Psoas muscle (tissue), 8 donors: ENCODE data around the gene UNK. TPM values are rescaled to one million over a fixed set of nuclear protein-coding genes. Genes with fewer than 3 reads are reported as not detected.

ENCODE experiments used
- ATAC-seq, 4 donors: fragments of 200-7000 bp; cut with Tn5 transposase; one replicate each; pipeline ENCODE4 v1.9.1; 2020; ENCODE audit warnings: moderate library complexity in 3 of 4, mild to moderate bottlenecking in 2 of 4
- DNase-seq, 2 donors: peaks; one replicate each; pipeline ENCODE4 v3.0.0-alpha.2; 2020
- H3K27ac ChIP-seq: fragments of 200-600 bp; one replicate; pipeline ENCODE4 v1.8.0; 2022
- H3K27me3 ChIP-seq, 3 donors: fragments of 200-600 bp in 1 of 3; one replicate each; pipeline versions ENCODE4 v1.6.1 to v1.8.0; 2013 to 2022; ENCODE audit warnings: low read length in 2 of 3, mild to moderate bottlenecking in 2 of 3, moderate library complexity in 1 of 3; ENCODE audit not compliant: insufficient read depth in 3 of 3
- H3K36me3 ChIP-seq, 2 donors: fragments of 200-600 bp in 1 of 2; one replicate each; pipeline versions ENCODE4 v1.6.1 to v1.8.0; 2013 to 2022; ENCODE audit warnings: low read depth in 1 of 2, mild to moderate bottlenecking in 1 of 2, moderate library complexity in 1 of 2; ENCODE audit not compliant: insufficient read depth in 1 of 2
- H3K4me1 ChIP-seq: fragments of 200-600 bp; one replicate; pipeline ENCODE4 v1.8.0; 2022
- H3K4me3 ChIP-seq: fragments of 200-600 bp; one replicate; pipeline ENCODE4 v1.8.0; 2022; ENCODE audit warnings: mild to moderate bottlenecking
- H3K9me3 ChIP-seq: fragments of 200-600 bp; one replicate; pipeline ENCODE4 v1.8.0; 2022
- WGBS, 3 donors: extraction: QIAGEN DNeasy Blood & Tissue Kit; methylation state at CpG; one replicate each; pipeline versions ENCODE4 v1.1.6 to v1.1.7; 2013; 5-methylcytosine and 5-hydroxymethylcytosine counted together
- intact Hi-C, 2 donors: fragments of 100-400 bp; cut with DNase I; formaldehyde crosslinking; loops; one replicate each; pipeline versions ENCODE4 v1.11.0 to v1.14.2; 2022
- polyA plus RNA-seq, 3 donors: library from polyadenylated mRNA; stranded (reverse); fragments of 200-250 nt; gene quantifications; one replicate each; pipeline ENCODE4 v1.2.3, GENCODE V29; 2013
- total RNA-seq, 4 donors: library from RNA; stranded (reverse); fragmentation: NEBNext Ultra II Directional in 2 of 4; extraction: Animal tissue kit (Norgen Biotek cat#: 25700) in 2 of 4; gene quantifications; one replicate each; pipeline versions ENCODE4 v1.2.1 to v1.2.4, GENCODE V29; 2021 to 2023
- TF ChIP-seq, protein P1 (sequence below): fragments of 200-600 bp; IDR thresholded peaks from one replicate; pipeline ENCODE4 v1.8.0; 2022; ENCODE audit warnings: antibody characterized with exemption
- donor health status: healthy with polysubstance abuse.
- donor health status: DM: no; HTN: no; CAD: no; lungs with moderate emphysema.
- donor health status: Bipolar disorder and iron deficiency.
- donor health status: healthy.
- donor health status: DM: yes; HTN: yes; CAD: no.
- donor health status: DM: no; HTN: no; CAD: no.
- donor health status: DM: no; HTN: no; CAD: no.
- donor health status: DM: yes; HTN: yes; CAD: no.

The UNK gene
- total and polyA plus RNA-seq, 7 donors: 6.9 to 13.7 (median 8.2) TPM

DNA sequence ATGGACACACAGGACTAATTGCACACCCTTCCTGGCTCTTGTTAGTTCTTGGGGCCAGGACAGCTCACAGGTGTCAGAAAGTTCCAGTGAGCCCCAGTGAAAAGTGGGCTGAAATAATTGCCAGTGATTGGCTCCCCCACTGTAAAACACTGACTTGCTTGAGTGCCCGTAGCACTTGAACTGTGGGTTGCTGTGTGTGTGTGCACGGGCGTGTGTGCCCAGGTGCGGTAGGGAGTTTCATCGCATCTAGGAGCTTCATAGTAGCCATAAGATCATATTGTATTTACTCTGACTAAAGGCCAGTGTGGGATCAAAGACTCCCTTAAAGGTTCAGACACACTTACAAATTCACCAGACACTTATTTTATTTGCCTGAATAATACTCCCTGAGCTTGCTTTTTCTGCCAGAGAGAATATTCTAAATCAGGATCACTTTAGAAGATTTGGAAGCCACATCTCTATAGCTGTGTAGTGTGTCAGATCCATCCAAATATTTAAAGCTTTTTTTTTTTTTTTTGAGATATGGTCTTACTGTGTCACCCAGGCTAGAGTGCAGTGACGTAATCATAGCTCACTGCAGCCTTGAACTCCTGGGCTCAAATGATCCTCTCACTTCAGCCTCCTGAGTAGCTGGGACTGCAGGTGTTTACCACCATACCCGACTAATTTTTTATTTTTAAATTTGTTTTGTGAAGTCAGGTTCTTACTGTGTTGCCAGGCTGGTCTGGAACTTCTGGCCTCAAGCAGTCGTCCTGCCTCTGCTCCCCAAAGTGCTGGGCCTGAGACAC is 11.4 kb downstream of the UNK start:
- Histone ChIP-seq H3K27me3 (no peaks in the 10 kb centered on the region), H3K36me3 (peaks cover 4 to 55% of the 10 kb centered on the region in 2 donors), H3K27ac (no peak overlapping the region), H3K9me3 (no peaks in the 10 kb centered on the region), H3K4me3 (no peak overlapping the region), H3K4me1 (no peaks in the 10 kb centered on the region)
- TF ChIP-seq, protein P1, sequence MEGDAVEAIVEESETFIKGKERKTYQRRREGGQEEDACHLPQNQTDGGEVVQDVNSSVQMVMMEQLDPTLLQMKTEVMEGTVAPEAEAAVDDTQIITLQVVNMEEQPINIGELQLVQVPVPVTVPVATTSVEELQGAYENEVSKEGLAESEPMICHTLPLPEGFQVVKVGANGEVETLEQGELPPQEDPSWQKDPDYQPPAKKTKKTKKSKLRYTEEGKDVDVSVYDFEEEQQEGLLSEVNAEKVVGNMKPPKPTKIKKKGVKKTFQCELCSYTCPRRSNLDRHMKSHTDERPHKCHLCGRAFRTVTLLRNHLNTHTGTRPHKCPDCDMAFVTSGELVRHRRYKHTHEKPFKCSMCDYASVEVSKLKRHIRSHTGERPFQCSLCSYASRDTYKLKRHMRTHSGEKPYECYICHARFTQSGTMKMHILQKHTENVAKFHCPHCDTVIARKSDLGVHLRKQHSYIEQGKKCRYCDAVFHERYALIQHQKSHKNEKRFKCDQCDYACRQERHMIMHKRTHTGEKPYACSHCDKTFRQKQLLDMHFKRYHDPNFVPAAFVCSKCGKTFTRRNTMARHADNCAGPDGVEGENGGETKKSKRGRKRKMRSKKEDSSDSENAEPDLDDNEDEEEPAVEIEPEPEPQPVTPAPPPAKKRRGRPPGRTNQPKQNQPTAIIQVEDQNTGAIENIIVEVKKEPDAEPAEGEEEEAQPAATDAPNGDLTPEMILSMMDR: no peak
- 91 to 95% (median 94%) methylated on average over 8 of the region's 8 CpGs for WGBS, 3 donors
- intact Hi-C loops: no loop called here
- DNase-seq (no peak), ATAC-seq (no peak)

GRCh38 chr17:75799402-75799801 is 14.8 kb downstream of the UNK start:
- H3K36me3 ChIP-seq: peaks cover 0 to 39% of the 10 kb centered on the region in 2 donors
- 83 to 84% (median 84%) methylated on average over 4 of the region's 4 CpGs for WGBS, 3 donors

DNA sequence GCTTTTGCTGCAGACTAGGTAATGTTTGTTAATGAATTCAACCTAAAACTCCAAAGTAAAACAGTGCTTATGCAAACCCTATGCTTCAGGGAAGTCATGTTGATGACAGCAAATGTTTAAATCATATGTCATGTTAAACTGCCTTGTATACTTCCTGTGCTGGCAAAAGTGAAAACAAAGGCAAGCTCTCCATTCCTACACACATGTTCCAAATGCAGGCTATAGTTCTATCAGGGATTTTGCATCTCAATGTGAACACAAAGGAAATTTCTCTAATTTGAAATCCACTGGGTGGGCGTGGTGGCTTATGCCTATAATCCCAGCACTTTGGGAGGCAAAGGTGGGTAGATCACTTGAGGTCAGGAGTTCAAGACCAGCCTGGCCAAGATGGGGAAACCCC is 19.3 kb downstream of the UNK start:
- peaks cover 0 to 17% of the 10 kb centered on the region in 2 donors for H3K36me3 ChIP-seq
- H3K27me3 ChIP-seq: no peaks in the 10 kb centered on the region
- 86 to 94% (median 88%) methylated on average over 1 of the region's 1 CpG for WGBS, 3 donors
- H3K9me3 ChIP-seq: no peaks in the 10 kb centered on the region
- H3K27ac ChIP-seq: no peak overlapping the region
- no peak for ATAC-seq
- intact Hi-C loops: no loop called here
- TF ChIP-seq, protein P1: no peak
- H3K4me1 ChIP-seq: peaks cover 12% of the 10 kb centered on the region
- no peak overlapping the region for H3K4me3 ChIP-seq
- DNase-seq: no peak

More at GRCh38 chr17:75799402-75799801, 14.8 kb downstream of the UNK start:
- Histone ChIP-seq H3K9me3 (no peaks in the 10 kb centered on the region), H3K27ac (no peak overlapping the region), H3K4me1 (no peaks in the 10 kb centered on the region), H3K27me3 (no peaks in the 10 kb centered on the region), H3K4me3 (no peak overlapping the region)
- ATAC-seq (no peak), DNase-seq (no peak)
- intact Hi-C loops: no loop called here
- TF ChIP-seq, protein P1: no peak

DNA sequence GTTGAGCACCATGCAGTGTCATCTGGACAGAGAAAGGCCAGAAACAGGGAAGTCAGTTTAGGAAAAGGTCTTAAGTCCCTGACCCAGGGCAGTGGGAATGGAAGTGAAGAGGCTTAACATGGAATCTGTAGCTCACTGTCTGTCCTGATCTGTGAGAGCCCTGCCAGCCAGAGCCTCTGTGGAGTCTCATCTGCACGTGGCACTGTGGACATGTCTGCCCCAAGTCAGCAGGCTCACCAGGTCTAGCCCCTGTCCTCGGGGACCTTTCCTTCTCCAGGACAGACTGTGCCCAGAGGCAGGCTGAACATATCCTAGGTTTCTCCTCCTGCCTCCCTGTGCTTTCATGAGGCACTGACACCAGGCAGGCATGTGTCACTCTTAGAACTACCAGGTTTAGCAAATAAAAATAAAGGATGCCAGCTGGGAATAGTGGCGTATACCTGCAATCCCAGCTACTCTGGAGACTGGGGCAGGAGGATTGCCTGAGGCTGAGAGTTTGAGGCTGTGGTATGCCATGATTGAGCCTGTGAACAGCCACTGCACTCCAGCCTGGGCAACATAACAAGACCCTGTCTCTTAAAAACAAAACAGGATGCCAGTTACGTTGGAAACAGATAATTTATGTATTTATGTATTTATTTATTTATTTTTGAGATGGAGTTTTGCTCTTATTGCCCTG is 22.4 kb downstream of the UNK start:
- Histone ChIP-seq H3K4me3 (no peak overlapping the region), H3K36me3 (peaks cover 0 to 27% of the 10 kb centered on the region in 2 donors), H3K4me1 (peaks cover 24% of the 10 kb centered on the region), H3K9me3 (no peaks in the 10 kb centered on the region), H3K27ac (no peak overlapping the region), H3K27me3 (no peaks in the 10 kb centered on the region)
- WGBS, 3 donors: 66 to 89% (median 78%) methylated on average over 4 of the region's 4 CpGs
- TF ChIP-seq, protein P1: no peak
- DNase-seq: no peak
- ATAC-seq: peak in 1 of 4 donors; percentile 13
- intact Hi-C loops: no loop called here
